ENCODE measurements around the gene SLC16A8.
"Not testable (repeated sequence)": the region's sequence is repeated elsewhere in the genome, so short reads cannot be mapped to it uniquely, and the experiment has no call there.

The SLC16A8 gene

GRCh38 chr22:38051261-38051660 lies 32.7 kb downstream of the SLC16A8 start:
- no peak overlapping the region for H3K4me3 ChIP-seq (ENCODE audit: low read depth, low read length)

- H3K4me3 ChIP-seq (ENCODE audit: low read depth, low read length): no peak overlapping the region
Measured at GRCh38 chr22:38050720-38051119, 33.3 kb downstream of the SLC16A8 start.

- no peak overlapping the region for H3K4me3 ChIP-seq (ENCODE audit: low read depth, low read length)
Measured at GRCh38 chr22:38049812-38050619, 34.0 kb downstream of the SLC16A8 start.

- no peak overlapping the region for H3K4me3 ChIP-seq (ENCODE audit: low read depth, low read length)
Measured at GRCh38 chr22:38046070-38046748, 37.8 kb downstream of the SLC16A8 start.

GRCh38 chr22:38043151-38044039 lies 40.6 kb downstream of the SLC16A8 start:
- H3K4me3 ChIP-seq (ENCODE audit: low read depth, low read length): no peak overlapping the region

- no peak overlapping the region for H3K4me3 ChIP-seq (ENCODE audit: low read depth, low read length)
Measured at GRCh38 chr22:38042488-38042790, 41.5 kb downstream of the SLC16A8 start.

GRCh38 chr22:38041760-38042487 lies 42.1 kb downstream of the SLC16A8 start:
- H3K4me3 ChIP-seq (ENCODE audit: low read depth, low read length): no peak overlapping the region

GRCh38 chr22:38040953-38041759 lies 42.8 kb downstream of the SLC16A8 start:
- no peak overlapping the region for H3K4me3 ChIP-seq (ENCODE audit: low read depth, low read length)

- no peak overlapping the region for H3K4me3 ChIP-seq (ENCODE audit: low read depth, low read length)
Measured at GRCh38 chr22:38038890-38039812, 44.8 kb downstream of the SLC16A8 start.

GRCh38 chr22:38038426-38038825 lies 45.6 kb downstream of the SLC16A8 start:
- no peak overlapping the region for H3K4me3 ChIP-seq (ENCODE audit: low read depth, low read length)

GRCh38 chr22:38037367-38038150 lies 46.4 kb downstream of the SLC16A8 start:
- not testable (repeated sequence) for H3K4me3 ChIP-seq (ENCODE audit: low read depth, low read length)

- H3K4me3 ChIP-seq (ENCODE audit: low read depth, low read length): no peak overlapping the region
Measured at GRCh38 chr22:38036392-38037062, 47.5 kb downstream of the SLC16A8 start.

GRCh38 chr22:38035530-38035885 lies 48.5 kb downstream of the SLC16A8 start:
- no peak overlapping the region for H3K4me3 ChIP-seq (ENCODE audit: low read depth, low read length)

- H3K4me3 ChIP-seq (ENCODE audit: low read depth, low read length): no peak overlapping the region
Measured at GRCh38 chr22:38034884-38035529, 49.0 kb downstream of the SLC16A8 start.

- no peak overlapping the region for H3K4me3 ChIP-seq (ENCODE audit: low read depth, low read length)
Measured at GRCh38 chr22:38034278-38034882, 49.6 kb downstream of the SLC16A8 start.

GRCh38 chr22:38033522-38034277 lies 50.3 kb downstream of the SLC16A8 start:
- H3K4me3 ChIP-seq (ENCODE audit: low read depth, low read length): no peak overlapping the region

Measured in iPS-11a (cell line).